CD4-positive, alpha-beta T cell treated with Interleukin-4 for 1 hour (primary cell): ENCODE measurements around the gene SORBS1.

Experiments used
- DNase-seq, 2 donors: peaks; one replicate each; pipeline ENCODE4 v3.0.0-alpha.2; 2020 to 2022

The SORBS1 gene

GRCh38 chr10:95335933-95336699 is 225.1 kb downstream of the SORBS1 start:
- no peak for DNase-seq

GRCh38 chr10:95334805-95335144 is 226.4 kb downstream of the SORBS1 start:
- no peak for DNase-seq

- no peak for DNase-seq
Measured at GRCh38 chr10:95333997-95334804, 227.0 kb downstream of the SORBS1 start.

- DNase-seq = no peak
Measured at GRCh38 chr10:95332666-95333249, 228.4 kb downstream of the SORBS1 start.

GRCh38 chr10:95331596-95332130 is 229.5 kb downstream of the SORBS1 start:
- DNase-seq = no peak

GRCh38 chr10:95330966-95331453 is 230.2 kb downstream of the SORBS1 start:
- DNase-seq = no peak

- no peak for DNase-seq
Measured at GRCh38 chr10:95329296-95329695, 231.9 kb downstream of the SORBS1 start.

- no peak for DNase-seq
Measured at GRCh38 chr10:95328013-95328412, 233.2 kb downstream of the SORBS1 start.

- no peak for DNase-seq
Measured at GRCh38 chr10:95327367-95327766, 233.8 kb downstream of the SORBS1 start.

- no peak for DNase-seq
Measured at GRCh38 chr10:95326396-95326795, 234.8 kb downstream of the SORBS1 start.

GRCh38 chr10:95325863-95326262 is 235.3 kb downstream of the SORBS1 start:
- DNase-seq = no peak

- DNase-seq = no peak
Measured at GRCh38 chr10:95324436-95325268, 236.5 kb downstream of the SORBS1 start.

- no peak for DNase-seq
Measured at GRCh38 chr10:95321554-95322301, 239.4 kb downstream of the SORBS1 start.

GRCh38 chr10:95319239-95319638 is 241.9 kb downstream of the SORBS1 start:
- no peak for DNase-seq

GRCh38 chr10:95315509-95315908 is 245.7 kb downstream of the SORBS1 start:
- no peak for DNase-seq

- DNase-seq = no peak
Measured at GRCh38 chr10:95314192-95314918, 246.8 kb downstream of the SORBS1 start.

GRCh38 chr10:95312986-95313495 is 248.1 kb downstream of the SORBS1 start:
- DNase-seq = no peak

- DNase-seq = no peak
Measured at GRCh38 chr10:95312257-95312656, 248.9 kb downstream of the SORBS1 start.

GRCh38 chr10:95309958-95310357 is 251.2 kb downstream of the SORBS1 start:
- no peak for DNase-seq

- no peak for DNase-seq
Measured at GRCh38 chr10:95308389-95309302, 252.5 kb downstream of the SORBS1 start.
